H1 (cell line): ENCODE data around the gene ACAA1. TPM values are rescaled to one million over a fixed set of nuclear protein-coding genes. Genes with fewer than 3 reads are reported as not detected.

Experiments used
- CTCF ChIA-PET: fragments of 300-600 bp; sonication (Branson Sonifier 250); formaldehyde crosslinking; loops from one replicate; lab custom pipeline; 2021; ENCODE audit not compliant: partially characterized antibody; lab: Charles Lee
- POLR2A ChIA-PET: fragments of 300-600 bp; sonication (Branson Sonifier 250); formaldehyde crosslinking; loops from one replicate; lab custom pipeline; 2021; ENCODE audit warnings: inconsistent platforms; ENCODE audit not compliant: partially characterized antibody; lab: Charles Lee
- DNase-seq, 2 experiments: peaks; one replicate each; pipeline versions ENCODE4 v3.0.0 to v3.0.0-alpha.2; 2010 to 2022; ENCODE audit warnings: low spot score in 2 of 2, low read depth in 1 of 2, mixed read lengths in 1 of 2
- FAIRE-seq: peaks from 2 replicates; lab custom pipeline; 2011; peaks lifted over from hg19 to GRCh38; lab: Jason Lieb, UNC
- H2AFZ ChIP-seq: 2 replicates; pipeline ENCODE4 v1.8.1; 2012; ENCODE audit warnings: low read length, inconsistent platforms
- H2AK5ac ChIP-seq: 2 replicates; pipeline ENCODE4 v1.6.1; 2013; ENCODE audit warnings: low read depth, low read length
- H2BK120ac ChIP-seq: replicated peaks from 2 replicates; pipeline ENCODE3; 2013; ENCODE audit warnings: low read depth, low read length, inconsistent platforms
- H2BK12ac ChIP-seq: 2 replicates; pipeline ENCODE4 v1.6.1; 2013; ENCODE audit warnings: low read depth, low read length
- H2BK15ac ChIP-seq: 2 replicates; pipeline ENCODE4 v1.6.1; 2013; ENCODE audit warnings: low read length
- H2BK20ac ChIP-seq: 2 replicates; pipeline ENCODE4 v1.6.1; 2013; ENCODE audit warnings: low read length
- H2BK5ac ChIP-seq: 2 replicates; pipeline ENCODE4 v1.6.1; 2013; ENCODE audit warnings: low read depth, low read length
- H3K14ac ChIP-seq: 2 replicates; pipeline ENCODE4 v1.6.1; 2013; ENCODE audit warnings: inconsistent platforms; ENCODE audit not compliant: insufficient read length
- H3K18ac ChIP-seq: 2 replicates; pipeline ENCODE4 v1.6.1; 2013; ENCODE audit warnings: low read length; ENCODE audit errors: extremely low read depth
- H3K23ac ChIP-seq: 2 replicates; pipeline ENCODE4 v1.6.1; 2013; ENCODE audit warnings: inconsistent platforms; ENCODE audit not compliant: insufficient read length
- H3K23me2 ChIP-seq: 2 replicates; pipeline ENCODE4 v1.6.1; 2013; ENCODE audit warnings: low read depth, low read length
- H3K27ac ChIP-seq: 2 replicates; pipeline ENCODE4 v1.6.1; 2011; ENCODE audit warnings: low read depth, low read length, inconsistent platforms
- H3K27me3 ChIP-seq, 4 experiments: replicated peaks in 1 of 4; 1 replicate in 1 of 4; 2 replicates in 3 of 4; pipeline versions ENCODE4 v1.6.1 to v1.8.1; 2011 to 2013; ENCODE audit warnings: low read length in 3 of 4, mild to moderate bottlenecking in 3 of 4, inconsistent platforms in 2 of 4, mixed read lengths in 2 of 4, moderate library complexity in 1 of 4; ENCODE audit not compliant: control insufficient read depth in 3 of 4, insufficient read depth in 3 of 4; ENCODE audit errors: extremely low read depth in 1 of 4
- H3K36me3 ChIP-seq, 4 experiments: 2 replicates each; pipeline versions ENCODE4 v1.6.1 to v1.8.1; 2011 to 2013; ENCODE audit warnings: mild to moderate bottlenecking in 4 of 4, low read length in 3 of 4, moderate library complexity in 2 of 4, control low read depth in 1 of 4, inconsistent platforms in 1 of 4; ENCODE audit not compliant: insufficient read depth in 4 of 4, control insufficient read depth in 2 of 4
- H3K4ac ChIP-seq: replicated peaks from 2 replicates; pipeline ENCODE3; 2013; ENCODE audit warnings: low read length, low read depth, mixed read lengths, inconsistent platforms; ENCODE audit not compliant: insufficient read length
- H3K4me1 ChIP-seq, 4 experiments: replicated peaks in 1 of 4; 1 replicate in 1 of 4; 2 replicates in 3 of 4; pipeline versions ENCODE4 v1.6.1 to v1.8.1; 2011 to 2013; ENCODE audit warnings: low read length in 3 of 4, inconsistent platforms in 2 of 4, mixed read lengths in 1 of 4; ENCODE audit not compliant: insufficient read depth in 4 of 4, control insufficient read depth in 3 of 4
- H3K4me2 ChIP-seq, 2 experiments: 2 replicates each; pipeline versions ENCODE4 v1.6.1 to v1.8.1; 2011 to 2013; ENCODE audit warnings: low read depth in 2 of 2, low read length in 2 of 2, control low read depth in 1 of 2, inconsistent platforms in 1 of 2, mild to moderate bottlenecking in 1 of 2; ENCODE audit not compliant: insufficient read depth in 1 of 2
- H3K4me3 ChIP-seq, 4 experiments: fragments of 200-600, 300-600 bp in 1 of 4; sonication (generic), shearing (Covaris generic), sonication (Bioruptor Twin) in 1 of 4; 2 replicates each; pipeline versions ENCODE4 v1.5.1 to v1.8.1; 2011 to 2016; ENCODE audit warnings: low read length in 4 of 4, low read depth in 3 of 4, control low read depth in 2 of 4, inconsistent platforms in 2 of 4, mild to moderate bottlenecking in 2 of 4, mixed read lengths in 1 of 4, moderate library complexity in 1 of 4; ENCODE audit not compliant: insufficient read depth in 2 of 4; ENCODE audit errors: extremely low read depth in 1 of 4
- H3K56ac ChIP-seq: replicated peaks from 2 replicates; pipeline ENCODE3; 2013; ENCODE audit warnings: low read depth, mild to moderate bottlenecking, mixed read lengths, low read length, inconsistent platforms; ENCODE audit not compliant: insufficient read length
- H3K79me1 ChIP-seq: 2 replicates; pipeline ENCODE4 v1.6.1; 2013; ENCODE audit warnings: low read depth, low read length, control low read depth
- H3K79me2 ChIP-seq, 2 experiments: 2 replicates each; pipeline versions ENCODE4 v1.6.1 to v1.8.1; 2012 to 2013; ENCODE audit warnings: low read length in 2 of 2, mild to moderate bottlenecking in 2 of 2, inconsistent platforms in 1 of 2; ENCODE audit not compliant: insufficient read depth in 2 of 2, control insufficient read depth in 1 of 2
- H3K9ac ChIP-seq, 4 experiments: replicated peaks in 1 of 4; 1 replicate in 1 of 4; 2 replicates in 3 of 4; pipeline versions ENCODE4 v1.6.1 to v1.8.1; 2011 to 2013; ENCODE audit warnings: low read depth in 3 of 4, low read length in 3 of 4, control low read depth in 2 of 4, mild to moderate bottlenecking in 2 of 4, moderate library complexity in 2 of 4, inconsistent platforms in 1 of 4; ENCODE audit errors: extremely low read depth in 1 of 4
- H3K9me3 ChIP-seq, 2 experiments: 2 replicates each; pipeline versions ENCODE4 v1.6.1 to v1.8.1; 2012 to 2013; ENCODE audit warnings: mild to moderate bottlenecking in 2 of 2, moderate library complexity in 2 of 2, control low read depth in 1 of 2, inconsistent platforms in 1 of 2, low read depth in 1 of 2, low read length in 1 of 2, mixed read lengths in 1 of 2; ENCODE audit not compliant: insufficient read depth in 2 of 2
- H4K20me1 ChIP-seq, 2 experiments: replicated peaks in 1 of 2; 2 replicates each; pipeline versions ENCODE3 to v1.8.1; 2011 to 2013; ENCODE audit warnings: inconsistent platforms in 2 of 2, low read length in 2 of 2, mild to moderate bottlenecking in 1 of 2; ENCODE audit not compliant: insufficient read depth in 2 of 2, control insufficient read depth in 1 of 2
- H4K5ac ChIP-seq: 2 replicates; pipeline ENCODE4 v1.6.1; 2013; ENCODE audit warnings: low read length, low read depth, mixed read lengths, inconsistent platforms; ENCODE audit not compliant: insufficient read length
- H4K8ac ChIP-seq: 2 replicates; pipeline ENCODE4 v1.8.0; 2013; ENCODE audit warnings: mild to moderate bottlenecking, moderate library complexity, low read length, inconsistent platforms; ENCODE audit not compliant: insufficient read depth; ENCODE audit errors: extremely low read depth
- H4K91ac ChIP-seq: replicated peaks from 2 replicates; pipeline ENCODE3; 2013; ENCODE audit warnings: low read length, mixed read lengths, inconsistent platforms; ENCODE audit not compliant: insufficient read length
- ATF3 ChIP-seq: IDR thresholded peaks from 2 replicates; pipeline ENCODE4 v1.6.1; 2011; ENCODE audit warnings: low read depth, mild to moderate bottlenecking, low read length; ENCODE audit not compliant: insufficient read depth
- BRCA1 ChIP-seq: IDR thresholded peaks from 2 replicates; pipeline ENCODE4 v1.6.1; 2012; ENCODE audit warnings: low read depth, low read length, improper control_type of control experiment
- CBX5 ChIP-seq: fragments of 300-800, 300-1000 bp; sonication (generic); IDR thresholded peaks from 2 replicates; pipeline ENCODE4 v1.7.1; 2016; ENCODE audit warnings: antibody characterized with exemption, low read length, low read depth
- CTBP2 ChIP-seq: IDR thresholded peaks from 2 replicates; pipeline ENCODE4 v1.7.0; 2011; ENCODE audit warnings: borderline replicate concordance, mild to moderate bottlenecking, moderate library complexity, mixed read lengths, low read length; ENCODE audit not compliant: insufficient read depth, insufficient read length
- EGR1 ChIP-seq: IDR thresholded peaks from 2 replicates; pipeline ENCODE4 v1.6.1; 2011; ENCODE audit warnings: low read depth, low read length, borderline replicate concordance
- PHF8 ChIP-seq: fragments of 200-600 bp; sonication (generic); conservative IDR thresholded peaks from 2 replicates; pipeline ENCODE4 v1.7.1; 2012; ENCODE audit warnings: low read depth, mild to moderate bottlenecking, inconsistent platforms, low read length, moderate library complexity
- POLR2A ChIP-seq, 2 experiments: IDR thresholded peaks; 1 replicate in 1 of 2; 2 replicates in 1 of 2; pipeline ENCODE4 v1.6.1; 2011; ENCODE audit warnings: low read depth in 2 of 2, low read length in 2 of 2, mild to moderate bottlenecking in 2 of 2; ENCODE audit errors: control extremely low read depth in 1 of 2
- POU5F1 ChIP-seq: IDR thresholded peaks from 2 replicates; pipeline ENCODE4 v1.6.1; 2011; ENCODE audit warnings: low read depth, mild to moderate bottlenecking, low read length, moderate library complexity
- RFX5 ChIP-seq: IDR thresholded peaks from 2 replicates; pipeline ENCODE4 v1.6.1; 2011; ENCODE audit warnings: low read depth, low read length, improper control_type of control experiment, borderline replicate concordance
- RNF2 ChIP-seq: fragments of 200-900, 300-1000 bp; sonication (generic); IDR thresholded peaks from 2 replicates; pipeline ENCODE4 v1.7.1; 2016; ENCODE audit warnings: borderline replicate concordance, low read depth, mild to moderate bottlenecking, antibody characterized with exemption, low read length; ENCODE audit not compliant: poor library complexity, severe bottlenecking; ENCODE audit errors: missing control alignments
- SUZ12 ChIP-seq: fragments of 200-600 bp; sonication (generic); IDR thresholded peaks from 2 replicates; pipeline ENCODE4 v1.6.1; 2012; ENCODE audit warnings: mild to moderate bottlenecking, inconsistent platforms, low read length, moderate library complexity, mixed read lengths
- TAF7 ChIP-seq: optimal IDR thresholded peaks from 2 replicates; pipeline ENCODE3; 2011; ENCODE audit warnings: low read depth, mild to moderate bottlenecking, inconsistent platforms, low read length, moderate library complexity, borderline replicate concordance
- WGBS, 2 experiments: shearing (Covaris generic) in 1 of 2; methylation state at CpG; one replicate each; pipeline versions ENCODE4 v1.1.6 to v1.1.7; 2013 to 2015; ENCODE audit warnings: low lambda C conversion rate in 2 of 2, mixed read lengths in 2 of 2, inconsistent platforms in 1 of 2, low coverage in 1 of 2, missing lambda C conversion rate in 1 of 2; ENCODE audit not compliant: insufficient replicate concordance in 2 of 2, insufficient coverage in 1 of 2, insufficient read length in 1 of 2; ENCODE audit errors: extremely low coverage in 1 of 2, missing lambda C conversion rate in 1 of 2; 5-methylcytosine and 5-hydroxymethylcytosine counted together
- polyA plus RNA-seq, 7 experiments: library from polyadenylated mRNA; depleted of rRNA in 3 of 7; stranded (reverse) in 5 of 7; unstranded in 2 of 7; fragments of >200 nt in 5 of 7; fragments of 200-250 nt in 2 of 7; gene quantifications; 1 replicate in 5 of 7; 2 replicates in 1 of 7; 4 replicates in 1 of 7; pipeline versions ENCODE4 v1.2.1 to v1.2.3, GENCODE V29; 2011 to 2013; ENCODE audit warnings: missing spikeins in 2 of 7, mixed read lengths in 2 of 7
- total RNA-seq: library from RNA; stranded (reverse); fragmentation: NEBNext Ultra II Directional; extraction: Animal tissue kit (Norgen Biotek cat#: 25700); gene quantifications from 2 replicates; pipeline ENCODE4 v1.2.1, GENCODE V29; 2021

Gene ACAA1
- total and polyA plus RNA-seq, 2 of the 8 experiments (the other 6 are each of a cell fraction or from before 2014, with no cell fraction given): 23.1 to 34.8 TPM

GRCh38 chr3:38128303-38128655, 8.6 kb downstream of the ACAA1 start:
- Histone ChIP-seq H2AFZ (no peak overlapping the region), H3K4me1 (0 out of 7 replicates have a peak, but pooled peaks cover 0 to 3% (median under 1%) of the 10 kb centered on the region in 4 experiments), H3K4me2 (no peak overlapping the region), H3K9me3 (no peaks in the 10 kb centered on the region), H3K79me2 (no peaks in the 10 kb centered on the region), H2BK12ac (no peak overlapping the region), H3K9ac (no peak overlapping the region), H3K27me3 (no peaks in the 10 kb centered on the region), H4K20me1 (peaks cover 10 to 23% of the 10 kb centered on the region in 2 experiments), H2BK20ac (no peak overlapping the region), H3K79me1 (no peaks in the 10 kb centered on the region), H2BK120ac (no peak overlapping the region), H3K4me3 (no peak overlapping the region), H2BK5ac (no peak overlapping the region), H3K18ac (no peak overlapping the region), H2BK15ac (no peak overlapping the region), H4K8ac (no peak overlapping the region), H2AK5ac (no peak overlapping the region), H4K91ac (no peak overlapping the region), H3K23me2 (no peaks in the 10 kb centered on the region), H3K36me3 (peaks cover 31 to 53% (median 47%) of the 10 kb centered on the region in 4 experiments), H3K23ac (no peak overlapping the region), H3K56ac (no peak overlapping the region), H3K27ac (no peak overlapping the region), H3K4ac (no peak overlapping the region), H4K5ac (no peak overlapping the region), H3K14ac (no peak overlapping the region)
- POLR2A ChIA-PET: interaction anchor here (1.2 to 3.2 kb wide), 2 partner anchors 11 to 29 kb away, joined by 3 to 14 read pairs; no protein-coding TSS in a partner anchor
- no peak for TF ChIP-seq CTBP2
- TF ChIP-seq RNF2: no peak
- TF ChIP-seq RFX5: no peak
- TF ChIP-seq ATF3: no peak
- no peak for TF ChIP-seq EGR1
- no peak for TF ChIP-seq CBX5
- TF ChIP-seq POU5F1: no peak
- TF ChIP-seq BRCA1: no peak
- TF ChIP-seq TAF7: no peak
- no peak for TF ChIP-seq SUZ12
- no peak for TF ChIP-seq POLR2A (IDR thresholded peaks at IDR 0.05; ENCODE audit: control extremely low read depth in 1 of 2, low read depth in 2 of 2, low read length in 2 of 2)
- no peak for TF ChIP-seq PHF8
- no peak for FAIRE-seq
- no peak for DNase-seq
- CTCF ChIA-PET: interaction anchor here (1.0 to 9.6 kb wide), 4 partner anchors 9 to 124 kb away, joined by 3 to 105 read pairs (median 6); no protein-coding TSS in a partner anchor
- WGBS, 2 experiments: 100% methylated on average over 1 of the region's 1 CpG; no CpG with 5 or more reads in 1 of the 2 experiments
